ENCODE measurements around the gene FAM111B.
A peak's percentile ranks its signal among the peaks of the same experiment; 100 is the strongest.

The FAM111B gene

GRCh38 chr11:59151761-59152160 is 44.7 kb downstream of the FAM111B start:
- Histone ChIP-seq H3K27ac (no peak overlapping the region), H3K4me3 (no peak overlapping the region), H3K27me3 (no peaks in the 10 kb centered on the region), H3K36me3 (peaks cover 0 to 11% (median 5%) of the 10 kb centered on the region in 3 donors), H3K4me1 (no peaks in the 10 kb centered on the region), H3K9me3 (no peaks in the 10 kb centered on the region)
- no peak for DNase-seq
- no peak for TF ChIP-seq CTCF (IDR thresholded peaks at IDR 0.05)
- intact Hi-C loops (cut with DNase I; ENCODE audit: low total_unique reads) = no loop called here

- TF ChIP-seq CTCF (IDR thresholded peaks at IDR 0.05) = no peak
- intact Hi-C loops (cut with DNase I; ENCODE audit: low total_unique reads) = no loop called here
- Histone ChIP-seq H3K4me3 (no peak overlapping the region), H3K4me1 (no peaks in the 10 kb centered on the region), H3K27ac (no peak overlapping the region), H3K9me3 (no peaks in the 10 kb centered on the region), H3K36me3 (peaks cover 0 to 11% (median 5%) of the 10 kb centered on the region in 3 donors), H3K27me3 (no peaks in the 10 kb centered on the region)
- DNase-seq = no peak
Observed at GRCh38 chr11:59152312-59152951, 45.4 kb downstream of the FAM111B start.

- H3K27ac ChIP-seq = no peak overlapping the region
- no peak for TF ChIP-seq CTCF (IDR thresholded peaks at IDR 0.05)
- no peak for DNase-seq
- H3K27me3 ChIP-seq = no peaks in the 10 kb centered on the region
- H3K9me3 ChIP-seq = no peaks in the 10 kb centered on the region
- H3K4me1 ChIP-seq = no peaks in the 10 kb centered on the region
- intact Hi-C loops (cut with DNase I; ENCODE audit: low total_unique reads) = no loop called here
- no peak overlapping the region for H3K4me3 ChIP-seq
- peaks cover 0 to 11% (median 0%) of the 10 kb centered on the region in 3 donors for H3K36me3 ChIP-seq
Observed at GRCh38 chr11:59154610-59155009, 47.6 kb downstream of the FAM111B start.

GRCh38 chr11:59157433-59157832 is 50.4 kb downstream of the FAM111B start:
- intact Hi-C loops (cut with DNase I; ENCODE audit: low total_unique reads) = no loop called here
- Histone ChIP-seq H3K9me3 (no peaks in the 10 kb centered on the region), H3K27ac (no peak overlapping the region), H3K4me1 (no peaks in the 10 kb centered on the region), H3K27me3 (peaks cover 0 to 15% of the 10 kb centered on the region in 2 donors), H3K4me3 (no peak overlapping the region), H3K36me3 (no peaks in the 10 kb centered on the region)
- no peak for DNase-seq
- TF ChIP-seq CTCF (IDR thresholded peaks at IDR 0.05) = no peak

- Histone ChIP-seq H3K36me3 (no peaks in the 10 kb centered on the region), H3K27me3 (peaks cover 0 to 15% of the 10 kb centered on the region in 2 donors), H3K4me3 (no peak overlapping the region), H3K4me1 (no peaks in the 10 kb centered on the region), H3K27ac (no peak overlapping the region), H3K9me3 (no peaks in the 10 kb centered on the region)
- peak; percentile 79 to 82 for TF ChIP-seq CTCF (IDR thresholded peaks at IDR 0.05)
- intact Hi-C loops (cut with DNase I; ENCODE audit: low total_unique reads) = no loop called here
- DNase-seq = peak in 1 of 2 donors; percentile 54
Observed at GRCh38 chr11:59158206-59159068, 51.4 kb downstream of the FAM111B start.
